Spleen (tissue), 11 donors: ENCODE data around the gene TMEM132D. TPM values are rescaled to one million over a fixed set of nuclear protein-coding genes. Genes with fewer than 3 reads are reported as not detected.

Source experiments
- DNase-seq: peaks from one replicate; pipeline ENCODE4 v3.0.0-alpha.2; 2020
- H3K27ac ChIP-seq, 8 donors: fragments of 200-600 bp; sonication (generic) in 7 of 8; 1 replicate in 4 of 8; 2 replicates in 4 of 8; pipeline versions ENCODE4 v1.5.0 to v1.8.0; 2016 to 2021; ENCODE audit warnings: inconsistent platforms in 4 of 8, mild to moderate bottlenecking in 4 of 8, moderate library complexity in 1 of 8
- H3K27me3 ChIP-seq, 7 donors: fragments of 200-600 bp; sonication (generic) in 6 of 7; replicated peaks in 1 of 7; 1 replicate in 4 of 7; 2 replicates in 3 of 7; pipeline versions ENCODE4 v1.5.0 to v1.8.0; 2016 to 2021; ENCODE audit warnings: inconsistent platforms in 3 of 7, mild to moderate bottlenecking in 1 of 7
- H3K36me3 ChIP-seq, 6 donors: fragments of 200-600 bp; sonication (generic) in 5 of 6; 1 replicate in 4 of 6; 2 replicates in 2 of 6; pipeline versions ENCODE4 v1.5.0 to v1.8.0; 2016 to 2021; ENCODE audit warnings: inconsistent platforms in 2 of 6
- H3K4me1 ChIP-seq, 6 donors: fragments of 200-600 bp; sonication (generic) in 5 of 6; 1 replicate in 3 of 6; 2 replicates in 3 of 6; pipeline versions ENCODE4 v1.5.0 to v1.8.0; 2016 to 2021; ENCODE audit warnings: inconsistent platforms in 3 of 6
- H3K4me3 ChIP-seq, 8 donors: fragments of 200-600 bp; sonication (generic) in 7 of 8; 1 replicate in 4 of 8; 2 replicates in 4 of 8; pipeline versions ENCODE4 v1.5.0 to v1.8.0; 2016 to 2021; ENCODE audit warnings: inconsistent platforms in 4 of 8, mild to moderate bottlenecking in 4 of 8, moderate library complexity in 2 of 8
- H3K9me3 ChIP-seq, 8 donors: fragments of 200-600 bp; sonication (generic) in 7 of 8; 1 replicate in 4 of 8; 2 replicates in 4 of 8; pipeline versions ENCODE4 v1.5.0 to v1.8.0; 2016 to 2021; ENCODE audit warnings: inconsistent platforms in 4 of 8
- POLR2A ChIP-seq, 3 donors: fragments of 450-650 bp; IDR thresholded peaks; one replicate each; pipeline ENCODE4 v1.5.1; 2017; ENCODE audit warnings: antibody characterized with exemption in 3 of 3, mild to moderate bottlenecking in 1 of 3
- POLR2AphosphoS5 ChIP-seq, 3 donors: sonication (generic); formaldehyde crosslinking; IDR thresholded peaks; one replicate each; pipeline ENCODE4 v1.5.1; 2017; ENCODE audit warnings: antibody characterized with exemption in 3 of 3
- WGBS, 5 donors: extraction: QIAGEN DNeasy Blood & Tissue Kit in 3 of 5; methylation state at CpG; one replicate each; pipeline versions ENCODE4 v1.1.5 to v1.1.7; 2013 to 2018; 5-methylcytosine and 5-hydroxymethylcytosine counted together
- intact Hi-C: fragments of 100-400 bp; cut with DNase I; formaldehyde crosslinking; loops from one replicate; pipeline ENCODE4 v1.15.0; 2023; ENCODE audit warnings: low total_unique reads
- polyA plus RNA-seq, 3 donors: library from polyadenylated mRNA; stranded (reverse); fragments of 200-250 nt; gene quantifications; one replicate each; pipeline ENCODE4 v1.2.1, GENCODE V29; 2013
- total RNA-seq, 7 donors: library from RNA; depleted of rRNA in 3 of 7; stranded (reverse); fragments of >200 nt in 3 of 7; fragmentation: NEBNext Ultra II Directional in 4 of 7; extraction: Animal tissue kit (Norgen Biotek cat#: 25700) in 4 of 7; gene quantifications; one replicate each; pipeline versions ENCODE4 v1.1.0 to v1.2.1, GENCODE V29; 2016 to 2021
- TF ChIP-seq, protein P1 (sequence below), 11 experiments: fragments of 200-600 bp in 7 of 11; fragments of 450-650 bp in 4 of 11; sonication (generic) in 4 of 11; IDR thresholded peaks in 8 of 11; conservative IDR thresholded peaks in 3 of 11; 1 replicate in 7 of 11; 2 replicates in 4 of 11; pipeline versions ENCODE4 v1.4.0 to v1.8.0; 2016 to 2021; ENCODE audit warnings: antibody characterized with exemption in 11 of 11, inconsistent platforms in 4 of 11, mild to moderate bottlenecking in 1 of 11
- donor health status: healthy with polysubstance abuse.
- donor health status: DM: no; HTN: no; CAD: no; lungs with moderate emphysema.
- donor health status: DM: no; HTN: no; CAD: no.
- donor health status: Bipolar disorder and iron deficiency.
- donor health status: healthy.
- donor health status: DM: no; HTN: no; CAD: no.
- donor health status: DM: yes; HTN: yes; CAD: no.

TMEM132D gene
- total and polyA plus RNA-seq, 10 donors: 0.03 TPM; not detected in 9

DNA sequence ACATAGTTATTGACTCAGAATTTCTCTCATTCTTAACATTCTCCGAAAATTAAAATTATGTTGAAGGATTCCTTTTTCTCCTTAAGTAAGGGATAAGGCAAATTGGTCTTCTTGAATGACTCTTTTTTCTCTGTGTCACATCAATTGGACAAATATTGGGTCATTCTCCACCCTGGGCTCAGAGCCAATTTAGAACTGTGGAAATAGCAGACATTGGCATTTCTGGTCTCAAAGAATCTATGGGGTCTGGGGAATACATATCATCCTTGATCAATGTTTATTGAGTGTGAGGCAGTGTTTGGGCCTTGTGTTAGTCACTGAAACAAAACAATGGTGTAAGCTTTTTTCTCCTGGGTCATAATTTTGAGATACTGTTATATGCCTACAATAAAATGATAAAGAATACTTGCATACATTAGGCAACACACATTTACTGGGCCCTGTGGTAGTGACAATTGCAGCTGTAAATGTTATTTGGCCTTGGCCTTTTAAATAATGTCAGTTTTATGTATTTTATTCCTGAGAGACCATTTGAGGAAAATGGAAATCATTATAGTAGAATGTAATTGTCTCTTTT lies 414.6 kb downstream of the TMEM132D start:
- Histone ChIP-seq H3K27me3 (no peaks in the 10 kb centered on the region), H3K36me3 (no peaks in the 10 kb centered on the region), H3K9me3 (peaks cover 0 to 9% (median 0%) of the 10 kb centered on the region in 8 donors), H3K4me3 (no peak overlapping the region), H3K27ac (no peak overlapping the region), H3K4me1 (no peaks in the 10 kb centered on the region)
- TF ChIP-seq POLR2AphosphoS5 (IDR thresholded peaks at IDR 0.05): no peak
- TF ChIP-seq POLR2A (IDR thresholded peaks at IDR 0.05): no peak
- TF ChIP-seq, protein P1, sequence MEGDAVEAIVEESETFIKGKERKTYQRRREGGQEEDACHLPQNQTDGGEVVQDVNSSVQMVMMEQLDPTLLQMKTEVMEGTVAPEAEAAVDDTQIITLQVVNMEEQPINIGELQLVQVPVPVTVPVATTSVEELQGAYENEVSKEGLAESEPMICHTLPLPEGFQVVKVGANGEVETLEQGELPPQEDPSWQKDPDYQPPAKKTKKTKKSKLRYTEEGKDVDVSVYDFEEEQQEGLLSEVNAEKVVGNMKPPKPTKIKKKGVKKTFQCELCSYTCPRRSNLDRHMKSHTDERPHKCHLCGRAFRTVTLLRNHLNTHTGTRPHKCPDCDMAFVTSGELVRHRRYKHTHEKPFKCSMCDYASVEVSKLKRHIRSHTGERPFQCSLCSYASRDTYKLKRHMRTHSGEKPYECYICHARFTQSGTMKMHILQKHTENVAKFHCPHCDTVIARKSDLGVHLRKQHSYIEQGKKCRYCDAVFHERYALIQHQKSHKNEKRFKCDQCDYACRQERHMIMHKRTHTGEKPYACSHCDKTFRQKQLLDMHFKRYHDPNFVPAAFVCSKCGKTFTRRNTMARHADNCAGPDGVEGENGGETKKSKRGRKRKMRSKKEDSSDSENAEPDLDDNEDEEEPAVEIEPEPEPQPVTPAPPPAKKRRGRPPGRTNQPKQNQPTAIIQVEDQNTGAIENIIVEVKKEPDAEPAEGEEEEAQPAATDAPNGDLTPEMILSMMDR (IDR thresholded peaks at IDR 0.05 in 8 of 11, conservative IDR thresholded peaks at IDR 0.05 in 3 of 11): no peak
- DNase-seq: no peak
- WGBS, 5 donors: 81 to 89% (median 87%) methylated on average over 1 of the region's 1 CpG
- intact Hi-C loops: no loop called here

DNA sequence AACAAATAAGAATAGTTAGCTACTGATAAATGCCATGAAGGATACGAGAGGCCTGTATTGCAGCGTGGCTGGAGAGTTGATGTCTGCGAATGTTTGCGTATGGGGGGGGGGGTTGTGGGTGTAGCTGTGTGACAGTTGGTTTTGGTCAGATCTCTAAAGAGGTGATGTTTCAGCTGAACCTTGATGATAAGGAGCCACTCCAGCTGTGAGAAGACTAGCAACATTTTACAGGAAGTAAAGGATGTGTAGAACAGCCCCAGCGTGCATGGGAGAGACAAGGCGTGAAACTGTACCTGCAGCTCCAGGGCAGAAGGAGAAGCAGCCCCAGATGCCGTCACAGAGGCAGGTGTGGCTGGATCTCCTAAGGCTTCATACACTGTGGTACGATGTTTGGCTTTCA lies 416.9 kb downstream of the TMEM132D start:
- Histone ChIP-seq H3K27me3 (no peaks in the 10 kb centered on the region), H3K9me3 (peaks cover 0 to 9% (median 0%) of the 10 kb centered on the region in 8 donors), H3K27ac (no peak overlapping the region), H3K4me1 (no peaks in the 10 kb centered on the region), H3K4me3 (no peak overlapping the region), H3K36me3 (no peaks in the 10 kb centered on the region)
- intact Hi-C loops: no loop called here
- TF ChIP-seq POLR2AphosphoS5 (IDR thresholded peaks at IDR 0.05) (no peak), POLR2A (IDR thresholded peaks at IDR 0.05) (no peak)
- TF ChIP-seq, protein P1 (IDR thresholded peaks at IDR 0.05 in 8 of 11, conservative IDR thresholded peaks at IDR 0.05 in 3 of 11): no peak
- 82 to 88% (median 83%) methylated on average over 8 of the region's 8 CpGs for WGBS, 5 donors
- DNase-seq: no peak

DNA sequence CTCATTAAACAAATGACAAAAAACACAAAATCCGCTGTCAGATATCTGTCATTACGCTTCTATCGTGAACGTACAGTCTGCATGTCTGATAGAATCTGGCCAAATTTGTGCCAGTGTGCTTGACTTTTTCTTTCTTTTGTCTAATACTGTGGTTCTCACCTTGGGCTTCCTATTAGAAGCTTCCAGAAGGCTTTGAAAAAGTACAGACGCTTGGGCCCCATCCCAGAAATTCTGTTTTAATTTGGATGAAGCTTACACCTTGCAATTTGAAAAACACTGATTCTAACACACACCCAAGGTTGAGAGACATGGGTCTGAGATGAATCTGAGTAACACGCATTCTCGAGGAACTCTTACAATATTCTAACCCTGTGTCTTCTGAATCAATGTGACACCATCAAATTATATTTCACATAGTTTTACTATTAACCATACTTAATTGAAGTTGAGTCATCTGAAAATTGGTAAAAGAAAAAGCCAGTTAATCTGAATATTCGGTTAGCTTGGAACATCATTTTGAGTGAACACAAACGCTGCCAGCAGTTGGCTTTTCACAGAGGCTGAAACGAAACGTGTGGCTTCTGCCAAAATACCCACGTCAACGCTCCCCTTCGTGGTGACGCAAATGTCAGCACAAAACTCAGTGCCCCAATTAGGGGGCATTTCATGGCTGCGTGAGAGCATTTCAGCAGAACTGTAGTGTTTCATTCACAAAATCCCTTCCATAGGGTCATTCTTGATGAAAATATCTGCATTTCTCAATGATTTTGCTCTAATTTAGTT lies 420.5 kb downstream of the TMEM132D start:
- Histone ChIP-seq H3K4me3 (no peak overlapping the region), H3K36me3 (no peaks in the 10 kb centered on the region), H3K9me3 (peaks cover 0 to 3% (median 0%) of the 10 kb centered on the region in 8 donors), H3K27me3 (no peaks in the 10 kb centered on the region), H3K27ac (no peak overlapping the region), H3K4me1 (no peaks in the 10 kb centered on the region)
- intact Hi-C loops: no loop called here
- TF ChIP-seq, protein P1 (IDR thresholded peaks at IDR 0.05 in 8 of 11, conservative IDR thresholded peaks at IDR 0.05 in 3 of 11): no peak
- TF ChIP-seq POLR2AphosphoS5 (IDR thresholded peaks at IDR 0.05): no peak
- TF ChIP-seq POLR2A (IDR thresholded peaks at IDR 0.05): no peak
- no peak for DNase-seq
- WGBS, 5 donors: 86 to 92% (median 90%) methylated on average over 16 of the region's 16 CpGs

DNA sequence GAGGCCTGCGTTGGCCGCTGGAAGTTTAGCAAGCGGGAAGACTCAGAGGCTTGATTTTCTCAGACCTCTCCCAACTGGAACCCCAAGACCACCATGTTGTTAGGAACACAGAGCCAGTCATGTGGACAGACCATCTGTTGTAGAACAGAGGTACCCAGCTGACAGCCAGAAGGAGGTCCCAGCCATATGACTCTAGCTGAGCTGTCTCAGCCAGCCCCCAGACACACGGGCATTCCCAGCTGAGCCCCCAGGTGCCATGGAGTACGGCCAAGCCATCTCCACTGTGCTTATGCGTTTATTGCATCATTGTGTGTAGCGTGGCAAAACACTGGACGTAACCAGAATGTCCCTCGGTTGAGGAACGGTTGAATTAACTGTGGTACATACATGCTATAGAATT lies 421.9 kb downstream of the TMEM132D start:
- TF ChIP-seq POLR2A (IDR thresholded peaks at IDR 0.05) (no peak), POLR2AphosphoS5 (IDR thresholded peaks at IDR 0.05) (no peak)
- TF ChIP-seq, protein P1 (IDR thresholded peaks at IDR 0.05 in 8 of 11, conservative IDR thresholded peaks at IDR 0.05 in 3 of 11): no peak
- WGBS, 5 donors: 81 to 91% (median 87%) methylated on average over 10 of the region's 10 CpGs
- Histone ChIP-seq H3K27me3 (no peaks in the 10 kb centered on the region), H3K9me3 (peaks cover 0 to 3% (median 0%) of the 10 kb centered on the region in 8 donors), H3K36me3 (no peaks in the 10 kb centered on the region), H3K27ac (no peak overlapping the region), H3K4me3 (no peak overlapping the region), H3K4me1 (no peaks in the 10 kb centered on the region)
- no peak for DNase-seq
- intact Hi-C loops: no loop called here
